ENCODE measurements around the gene LIN54.
"Not testable (repeated sequence)": the region's sequence is repeated elsewhere in the genome, so short reads cannot be mapped to it uniquely, and the experiment has no call there.

The LIN54 gene

DNA sequence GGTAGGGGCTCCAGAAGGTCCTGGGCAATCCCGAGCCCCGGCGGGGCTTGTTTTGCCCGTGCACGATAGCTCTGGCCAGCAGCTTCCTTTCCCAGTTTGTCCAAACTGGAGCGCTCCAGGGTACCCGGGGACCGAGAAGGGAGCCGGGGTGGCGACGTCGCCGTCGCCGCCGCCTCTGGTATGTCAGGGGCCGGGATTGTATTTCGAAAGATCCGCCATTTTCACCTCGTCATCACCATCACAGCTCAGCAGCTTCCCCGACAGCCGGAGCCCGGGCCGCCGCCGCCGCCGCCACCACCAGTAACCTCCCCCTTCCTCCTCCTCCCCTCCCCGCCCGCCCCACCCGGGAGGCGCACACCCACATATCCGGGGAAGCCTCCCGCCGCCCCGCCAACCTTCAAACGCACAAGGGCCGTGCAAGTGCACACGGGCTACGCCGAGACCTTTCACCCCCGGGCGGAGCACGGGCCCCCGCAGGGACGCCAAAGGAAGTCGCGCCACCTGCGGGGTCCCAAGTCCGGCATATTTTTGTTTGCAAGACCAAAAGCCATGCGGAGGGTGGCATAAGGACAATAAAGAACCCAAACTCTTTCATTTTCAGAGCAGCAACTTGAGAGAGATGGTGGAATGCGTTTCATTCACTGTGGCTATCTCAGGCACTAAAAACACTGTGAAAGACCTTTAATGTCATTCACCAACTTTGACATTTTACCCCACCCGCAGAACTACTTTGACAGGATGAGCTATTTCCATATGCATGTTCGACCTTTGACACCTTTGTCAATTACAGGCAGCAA lies at the start of gene LIN54:
TSS of gene LIN54 (minus strand) at position 302 of the 797 bp plus-strand sequence. CDS start 25,979 bp downstream, outside the sequence.
- peak; percentile 81 for DNase-seq

DNA sequence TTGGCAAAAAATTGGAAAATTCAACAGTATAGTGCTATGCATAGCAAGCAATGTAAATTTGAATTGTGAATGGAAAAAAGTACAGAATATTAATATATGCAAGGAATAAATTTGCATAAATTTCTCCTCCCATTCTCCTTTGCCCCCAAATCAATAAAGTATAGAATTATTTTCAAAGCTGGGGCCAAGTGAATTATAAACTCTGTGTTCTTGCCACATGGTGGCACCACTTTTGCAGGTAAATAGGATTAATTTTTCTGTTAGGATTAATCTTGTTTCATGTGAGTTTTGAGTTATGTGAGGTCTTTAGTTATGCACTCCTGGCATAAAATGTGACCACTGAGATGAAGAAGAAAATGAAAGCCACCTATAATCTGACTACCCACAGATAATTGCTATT lies 44.3 kb upstream of the LIN54 start:
- no peak for DNase-seq

DNA sequence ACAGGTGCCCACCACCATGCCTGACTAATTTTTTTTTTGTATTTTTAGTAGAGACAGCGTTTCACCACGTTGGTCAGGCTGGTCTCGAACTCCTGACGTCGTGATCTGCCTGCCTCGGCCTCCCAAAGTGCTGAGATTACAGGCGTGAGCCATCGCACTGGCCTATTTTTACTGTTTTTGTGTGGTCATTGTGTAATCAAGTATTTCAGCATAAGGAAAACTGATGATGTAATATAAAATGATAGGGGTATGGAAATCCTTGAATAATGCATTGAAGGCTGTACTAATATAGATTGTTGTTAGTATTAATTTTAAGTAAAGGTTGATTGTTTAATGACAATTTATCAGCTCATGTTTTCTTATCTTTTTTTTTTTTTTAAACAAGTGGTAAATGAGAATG lies 38.2 kb upstream of the LIN54 start:
- not testable (repeated sequence) for DNase-seq

DNA sequence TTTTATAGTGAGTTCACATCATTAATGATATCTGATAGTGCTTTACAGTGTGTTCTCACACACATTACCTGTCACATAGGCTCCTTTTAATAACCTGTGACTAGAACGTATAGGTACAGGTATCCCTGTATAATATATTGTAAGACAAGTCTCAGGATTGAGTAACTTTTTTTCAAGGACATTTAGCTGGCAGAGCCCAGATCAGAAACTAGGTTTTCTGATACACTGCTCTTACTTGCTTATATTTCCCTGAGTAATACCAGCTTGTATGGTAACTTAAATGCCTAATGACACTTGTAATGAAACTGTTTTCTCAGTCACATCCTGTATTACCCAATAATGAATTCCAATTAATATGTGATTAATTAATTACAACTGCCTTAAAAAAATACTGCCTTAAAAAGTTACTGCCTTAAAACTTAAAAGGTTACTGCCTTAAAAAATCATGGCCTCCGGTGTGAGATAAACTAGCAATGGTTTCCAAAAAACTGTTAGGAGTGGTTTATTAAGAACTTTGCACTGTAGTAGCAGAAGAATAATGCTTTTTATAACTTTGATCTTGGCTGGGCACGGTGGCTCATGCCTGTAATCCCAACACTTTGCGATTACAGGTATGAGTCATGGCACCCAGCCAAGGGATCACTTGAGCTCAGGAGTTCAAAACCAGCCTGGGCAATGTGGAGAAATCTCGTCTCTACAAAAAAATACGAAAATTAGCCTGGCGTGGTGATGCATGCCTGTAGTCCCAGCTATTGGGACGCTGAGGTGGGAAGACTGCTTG lies 36.3 kb upstream of the LIN54 start:
- DNase-seq: no peak

DNA sequence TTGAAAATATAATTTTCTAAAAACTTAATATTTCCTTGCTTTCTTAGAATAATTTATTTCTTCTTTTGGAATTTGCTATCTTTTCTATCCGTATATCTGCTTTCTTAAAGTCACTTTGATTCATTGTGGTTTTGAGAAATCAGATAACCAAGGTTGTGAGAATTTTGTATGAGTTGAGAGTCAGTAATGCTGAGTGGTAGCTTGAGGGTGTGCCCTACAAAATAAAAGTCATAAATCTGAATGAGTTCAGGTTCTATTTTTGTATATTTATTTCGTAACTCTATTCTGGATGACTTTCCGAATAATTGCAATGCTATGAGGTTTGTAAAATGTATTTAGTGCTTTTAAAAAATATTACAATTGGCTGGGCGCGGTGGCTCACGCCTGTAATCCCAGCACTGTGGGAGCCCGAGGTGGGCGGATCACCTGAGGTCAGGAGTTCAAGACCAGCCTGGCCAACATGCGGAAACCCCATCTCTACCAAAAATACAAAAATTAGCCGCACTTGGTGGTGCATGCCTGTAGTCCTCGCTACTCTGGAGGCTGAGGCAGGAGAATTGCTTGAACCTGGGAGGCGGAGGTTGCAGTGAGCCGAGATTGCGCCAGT lies 33.3 kb upstream of the LIN54 start:
- DNase-seq: no peak

DNA sequence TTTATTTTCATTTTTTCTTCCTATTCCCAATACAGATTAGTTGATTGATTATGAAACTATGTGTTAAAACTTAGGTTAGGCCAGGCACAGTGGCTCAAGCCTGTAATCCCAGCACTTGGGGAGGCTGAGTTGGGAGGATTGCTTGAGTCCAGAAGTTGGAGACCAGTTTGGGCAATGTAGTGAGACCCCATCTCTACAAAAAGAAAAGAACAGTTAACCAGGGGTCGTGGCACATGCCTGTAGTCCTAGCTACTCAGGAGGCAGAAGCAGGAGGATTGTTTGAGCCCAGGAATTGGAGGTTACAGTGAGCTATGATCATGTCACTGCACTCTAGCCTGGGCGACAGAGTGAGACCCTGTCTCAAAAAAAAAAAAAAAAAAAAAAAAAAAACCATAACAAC lies 32.5 kb upstream of the LIN54 start:
- DNase-seq: not testable (repeated sequence)

DNA sequence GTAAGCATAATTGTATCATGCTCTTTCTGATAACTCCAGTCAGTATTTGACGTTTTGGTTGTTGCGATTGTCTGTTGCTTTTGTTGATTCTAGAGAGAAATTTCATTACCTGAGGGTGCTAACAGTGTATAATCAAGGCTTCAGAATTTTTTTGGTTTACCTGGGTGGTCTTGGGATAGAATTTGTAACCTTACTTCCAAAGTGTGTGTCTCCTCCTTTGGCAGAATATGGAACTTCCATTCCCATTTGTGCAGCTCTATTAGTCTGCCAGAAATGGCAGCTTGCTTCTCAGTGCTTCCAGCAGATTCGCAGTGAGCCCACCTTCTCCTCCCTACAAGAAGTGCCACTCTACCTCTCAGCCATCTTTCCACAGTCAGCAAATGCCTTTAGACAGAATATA lies 29.6 kb upstream of the LIN54 start:
- no peak for DNase-seq

DNA sequence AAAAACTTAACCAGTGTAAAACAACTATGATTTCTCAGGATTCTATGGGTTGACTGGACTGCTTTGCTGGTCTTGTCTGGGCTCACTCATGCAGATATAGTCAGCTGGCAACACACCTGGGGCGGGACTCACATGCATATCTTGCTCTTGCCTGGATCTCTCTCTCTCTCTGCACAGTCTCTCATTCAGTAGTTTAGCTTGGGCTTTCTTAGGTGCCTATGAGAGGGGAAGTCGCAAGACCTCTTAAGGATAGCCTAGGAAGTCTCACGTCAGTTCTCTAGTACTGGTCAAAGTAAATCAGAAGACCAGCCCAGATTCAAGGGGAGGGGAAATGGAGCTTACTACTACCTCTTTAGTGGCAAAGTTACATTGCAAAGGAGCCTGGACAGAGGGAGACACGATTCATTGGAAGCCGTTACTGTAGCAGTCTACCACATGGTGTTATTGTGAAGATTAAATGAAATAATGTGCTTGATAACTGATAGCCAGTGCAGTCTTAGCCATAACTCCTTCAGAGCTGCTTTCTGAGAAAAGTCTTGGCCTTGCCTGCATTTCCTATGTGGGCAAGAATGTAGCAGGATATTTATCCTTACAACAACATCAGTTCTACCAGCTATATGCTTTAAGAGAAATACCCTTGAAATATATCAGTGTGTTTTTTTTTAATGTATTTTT lies 26.5 kb upstream of the LIN54 start:
- no peak for DNase-seq

DNA sequence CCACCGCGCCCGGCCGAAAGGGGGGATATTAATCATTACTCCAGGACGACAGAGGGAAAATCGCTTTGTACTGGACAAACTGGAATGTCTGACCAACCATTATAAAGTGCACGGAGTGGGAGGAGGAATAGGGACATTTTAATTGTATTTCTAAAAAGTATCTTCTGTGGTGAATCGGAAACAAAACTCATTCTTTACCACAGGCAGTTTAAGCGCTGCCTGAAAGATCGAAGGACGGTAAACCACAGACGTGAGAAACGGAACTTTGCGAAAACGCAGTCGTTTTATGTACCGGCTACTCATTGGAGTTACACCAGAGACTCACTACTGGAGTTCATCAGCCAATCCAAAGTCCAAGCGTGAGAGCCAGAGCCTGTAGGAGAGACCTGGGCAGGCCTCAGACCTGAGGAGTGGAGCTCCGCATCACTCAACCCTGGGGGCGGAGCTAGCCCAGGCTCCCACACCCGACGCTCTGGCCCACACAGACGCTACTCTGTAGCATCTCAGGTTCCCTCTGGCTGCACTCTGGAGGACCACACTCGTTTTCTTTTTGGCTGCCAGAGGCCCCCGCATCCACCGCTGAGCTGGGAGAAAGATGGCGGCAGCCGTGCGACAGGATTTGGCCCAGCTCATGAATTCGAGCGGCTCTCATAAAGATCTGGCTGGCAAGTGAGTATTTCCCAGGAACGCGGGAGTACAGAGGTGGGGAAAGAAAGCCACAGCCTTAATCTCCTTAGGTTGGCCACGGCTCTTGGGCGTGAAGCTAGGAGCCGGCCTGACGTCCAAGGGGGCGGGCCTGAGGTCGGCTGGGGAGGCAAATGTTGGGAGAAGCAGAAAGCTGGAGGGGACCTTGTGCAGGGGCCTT lies 24.2 kb upstream of the LIN54 start, which contains the start of gene COPS4:
TSS of gene COPS4 (plus strand) at position 554 of the 865 bp plus-strand sequence. CDS start at position 596, 42 bp downstream.
- peak; percentile 92 for DNase-seq

DNA sequence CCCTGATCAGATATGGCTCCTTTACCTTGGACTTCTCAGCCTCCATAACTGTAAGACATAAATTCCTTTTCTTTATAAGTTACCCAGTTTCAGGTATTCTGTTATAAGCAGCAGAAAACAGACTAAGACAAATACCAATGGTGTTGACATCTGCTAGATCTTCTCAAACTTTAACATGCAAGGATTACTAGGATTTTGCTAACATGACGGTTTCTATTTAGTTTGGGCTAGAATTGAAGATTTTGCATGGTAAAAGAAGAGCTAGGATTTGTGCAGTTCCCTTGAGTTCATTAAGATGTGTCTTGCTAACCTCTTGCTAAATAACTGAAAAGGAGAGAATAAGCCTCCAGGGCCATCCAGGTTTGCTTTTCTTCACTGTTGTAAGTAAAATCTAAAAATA lies 19.1 kb upstream of the LIN54 start:
- DNase-seq: no peak

DNA sequence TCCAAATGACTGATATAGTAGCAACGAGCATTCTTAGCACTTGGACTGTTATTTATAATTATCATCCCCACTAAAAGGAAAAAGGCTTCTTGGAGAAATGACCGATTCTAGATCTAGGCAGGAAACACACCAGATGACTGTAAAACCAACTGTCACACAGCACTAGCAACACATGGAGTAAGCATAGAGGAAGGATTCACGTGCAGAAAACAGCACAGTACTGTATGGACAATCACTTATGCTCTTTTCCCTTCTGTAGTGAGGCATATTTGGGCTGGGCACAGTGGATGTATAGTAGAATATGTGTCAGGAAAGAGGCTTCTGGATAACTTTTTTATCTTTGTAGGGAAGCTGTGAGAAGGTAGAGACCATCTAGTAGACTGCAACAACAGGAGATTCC lies 18.4 kb upstream of the LIN54 start:
- no peak for DNase-seq

DNA sequence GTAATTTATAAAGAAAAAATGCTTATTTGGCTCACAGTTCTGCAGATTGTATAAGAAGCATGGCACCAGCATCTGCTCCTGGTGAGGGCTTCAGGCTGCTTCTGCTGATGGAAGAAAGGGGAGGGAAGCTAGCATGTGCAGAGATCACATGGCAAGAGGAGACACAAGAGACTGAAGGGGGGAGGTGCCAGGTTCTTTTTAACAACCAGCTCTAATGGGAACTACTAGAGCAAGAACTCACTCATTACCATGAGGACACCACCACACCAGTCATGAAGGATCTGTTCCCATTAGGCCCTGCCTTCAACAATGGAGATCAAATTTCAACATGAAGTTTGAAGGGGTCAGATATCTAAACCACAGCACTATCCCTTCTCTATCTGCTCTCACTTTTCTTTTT lies 14.9 kb upstream of the LIN54 start:
- DNase-seq: no peak

DNA sequence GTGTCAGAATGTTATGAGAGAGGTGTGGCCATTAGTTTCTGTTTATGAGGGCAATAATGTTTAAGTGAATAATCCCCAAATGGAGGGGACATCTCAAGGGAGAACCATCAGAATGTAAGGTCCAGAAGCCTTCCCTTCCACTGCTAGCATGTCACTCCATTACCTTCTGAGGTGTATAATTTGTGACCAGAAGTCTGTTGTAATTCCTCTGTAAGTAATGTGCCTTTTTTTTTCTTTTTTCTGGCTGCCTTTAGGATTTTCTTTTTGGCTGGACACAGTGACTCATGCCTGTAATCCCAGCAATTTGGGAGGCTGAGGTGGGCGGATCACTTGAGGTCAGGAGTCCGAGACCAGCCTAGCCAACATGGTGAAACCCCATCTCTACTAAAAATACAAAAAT lies 13.6 kb upstream of the LIN54 start:
- no peak for DNase-seq

DNA sequence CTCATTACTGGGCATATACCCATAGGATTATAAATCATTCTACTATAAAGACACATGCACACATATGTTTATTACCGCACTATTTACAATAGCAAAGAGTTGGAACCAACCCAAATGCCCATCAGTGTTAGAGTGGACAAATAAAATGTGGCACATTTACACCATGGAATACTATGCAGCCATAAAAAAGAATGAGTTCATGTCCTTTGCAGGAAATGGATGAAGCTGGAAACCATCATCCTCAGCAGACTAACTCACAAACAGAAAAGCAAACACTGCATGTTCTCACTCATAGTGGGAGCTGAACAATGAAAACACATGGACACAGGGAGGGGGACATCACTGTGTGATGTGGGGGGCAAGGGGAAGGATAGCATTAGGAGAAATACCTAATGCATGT lies 13.0 kb upstream of the LIN54 start:
- not testable (repeated sequence) for DNase-seq

DNA sequence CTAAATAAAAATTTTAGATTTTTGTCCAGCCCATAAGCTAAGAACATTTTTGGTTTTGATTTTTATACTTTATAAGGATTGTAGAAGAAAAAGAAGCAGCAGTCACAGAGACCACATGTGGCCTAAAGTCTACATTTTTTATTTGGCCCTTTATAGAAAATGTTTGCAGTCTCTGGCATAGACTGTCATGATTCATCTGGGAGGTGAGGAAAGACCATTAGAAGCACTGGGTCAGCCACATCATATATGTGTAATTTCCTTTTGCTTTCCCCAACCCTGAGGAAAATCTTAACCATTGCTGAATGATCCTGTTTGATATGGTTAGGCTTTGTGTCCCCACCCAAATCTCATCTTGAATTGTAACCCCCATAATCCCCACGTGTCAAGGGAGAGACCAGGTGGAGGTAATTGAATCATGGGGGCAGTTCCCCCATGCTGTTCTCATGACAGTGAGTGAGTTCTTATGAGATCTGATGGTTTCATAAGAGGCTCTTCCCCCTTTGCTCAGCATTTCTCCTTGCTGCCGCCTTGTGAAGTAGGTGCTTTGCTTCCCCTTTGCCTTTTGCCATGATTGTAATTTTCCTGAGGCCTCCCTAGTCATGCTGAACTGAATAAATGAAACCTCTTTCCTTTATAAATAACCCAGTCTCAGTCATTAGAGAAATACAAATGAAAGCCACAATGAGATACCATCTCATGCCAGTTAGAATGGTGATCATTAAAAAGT lies 12.3 kb upstream of the LIN54 start:
- no peak for DNase-seq

DNA sequence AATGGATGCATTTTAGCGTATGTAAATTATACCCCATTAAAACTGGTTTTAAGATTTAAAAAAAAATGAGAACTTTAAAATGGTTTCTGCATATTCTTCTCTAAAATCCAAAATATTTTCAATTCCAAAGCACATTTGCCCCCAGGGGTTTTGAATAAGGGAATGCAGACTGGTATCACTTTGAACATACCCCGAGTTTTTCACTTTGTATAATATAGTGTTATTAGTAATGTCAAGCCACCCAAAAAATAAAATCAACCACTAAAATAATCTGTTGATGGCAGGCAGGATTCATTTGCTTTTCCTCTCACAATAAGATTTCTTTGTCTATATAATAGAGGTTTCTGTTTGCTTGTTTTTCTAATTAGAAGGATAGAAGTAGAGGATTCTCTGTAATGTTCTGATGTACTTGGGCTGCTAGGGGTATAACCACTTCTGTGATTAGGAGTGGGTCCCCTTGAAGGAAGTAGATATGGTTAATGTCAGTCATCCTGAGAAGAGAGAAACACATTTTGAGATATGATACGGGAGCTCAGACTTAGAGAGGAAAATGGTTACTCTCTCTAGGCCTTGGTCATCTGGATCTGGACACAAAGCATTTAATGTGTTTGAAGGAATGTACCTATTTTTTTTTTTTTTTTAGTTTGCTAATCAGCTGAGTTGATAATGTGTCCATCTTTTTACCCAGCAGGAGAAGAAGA lies 9.3 kb upstream of the LIN54 start:
- no peak for DNase-seq

DNA sequence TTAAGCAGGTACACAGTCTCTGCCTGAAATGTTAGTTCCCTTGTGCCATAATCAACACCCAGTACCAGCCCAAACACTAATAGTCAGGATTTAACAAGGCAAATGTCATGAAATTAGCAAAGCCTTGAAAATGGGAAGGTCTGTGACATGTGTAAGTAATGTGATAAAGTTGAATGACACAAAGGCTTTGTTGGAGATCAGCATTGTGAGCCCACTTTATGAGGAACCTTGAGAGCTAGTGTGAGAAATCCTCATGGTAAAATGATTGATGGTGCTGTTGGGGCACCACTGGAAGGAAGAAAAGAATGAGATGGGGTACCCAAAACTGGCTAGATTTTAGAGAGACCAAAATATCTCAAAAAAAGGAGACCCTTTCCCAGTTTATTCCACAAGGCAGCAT lies 3.3 kb upstream of the LIN54 start:
- no peak for DNase-seq

DNA sequence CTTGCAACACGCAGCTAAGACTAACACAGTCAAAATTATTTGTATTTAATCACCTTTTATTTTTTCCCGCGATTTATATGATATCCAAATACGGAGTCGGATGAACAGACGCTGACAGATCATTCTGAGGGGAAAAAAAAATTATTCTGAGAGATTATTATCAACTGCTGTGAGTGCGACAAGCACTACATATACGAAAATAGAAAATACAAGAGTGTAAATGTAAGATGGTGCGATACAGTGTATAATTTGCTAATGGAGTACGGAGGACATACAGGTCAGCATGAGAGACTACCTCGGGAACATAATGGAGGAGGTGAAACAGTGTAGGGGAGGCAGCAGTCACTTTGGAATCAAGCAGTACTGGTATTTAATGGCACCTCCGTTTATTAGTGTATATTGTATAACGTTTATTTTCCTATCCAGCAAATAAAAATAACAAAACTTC lies 2.8 kb upstream of the LIN54 start:
- DNase-seq: no peak

DNA sequence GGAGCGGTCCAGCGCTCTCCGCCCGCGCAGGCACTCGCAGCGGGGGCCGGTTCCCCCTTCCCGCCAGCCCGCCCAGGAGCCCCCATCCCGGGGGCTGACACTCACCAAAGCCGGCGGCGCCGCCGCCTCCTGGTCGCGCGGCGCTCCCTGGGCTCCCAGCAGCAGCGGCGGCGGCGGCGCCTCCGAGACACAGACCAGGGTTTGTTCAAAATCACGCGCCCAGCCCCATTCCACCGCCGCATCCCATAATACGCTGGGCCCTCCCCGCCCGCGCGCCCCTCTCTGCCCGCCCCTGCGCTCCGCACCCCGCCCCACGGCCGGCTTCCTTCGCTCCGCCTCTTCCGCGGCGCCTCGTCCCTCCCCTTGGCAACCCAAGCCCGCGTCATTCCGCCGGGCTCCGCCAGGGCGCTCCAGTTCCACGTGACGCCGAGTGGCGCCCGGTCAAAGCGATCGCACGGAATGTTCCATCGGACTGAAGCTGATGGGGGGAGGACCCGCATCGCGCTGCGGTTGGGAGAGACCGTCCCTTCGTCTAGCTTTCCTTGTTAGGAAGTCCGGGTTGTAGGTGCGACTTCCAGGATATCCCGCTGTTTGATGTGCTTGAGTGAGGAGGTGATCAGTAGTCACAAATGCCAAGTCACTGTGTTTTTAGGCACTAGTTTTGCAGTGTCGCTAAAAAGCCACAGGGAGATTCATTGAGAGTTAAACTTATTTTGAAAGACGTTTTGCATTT lies 2.2 kb upstream of the LIN54 start:
- DNase-seq: peak; percentile 96

DNA sequence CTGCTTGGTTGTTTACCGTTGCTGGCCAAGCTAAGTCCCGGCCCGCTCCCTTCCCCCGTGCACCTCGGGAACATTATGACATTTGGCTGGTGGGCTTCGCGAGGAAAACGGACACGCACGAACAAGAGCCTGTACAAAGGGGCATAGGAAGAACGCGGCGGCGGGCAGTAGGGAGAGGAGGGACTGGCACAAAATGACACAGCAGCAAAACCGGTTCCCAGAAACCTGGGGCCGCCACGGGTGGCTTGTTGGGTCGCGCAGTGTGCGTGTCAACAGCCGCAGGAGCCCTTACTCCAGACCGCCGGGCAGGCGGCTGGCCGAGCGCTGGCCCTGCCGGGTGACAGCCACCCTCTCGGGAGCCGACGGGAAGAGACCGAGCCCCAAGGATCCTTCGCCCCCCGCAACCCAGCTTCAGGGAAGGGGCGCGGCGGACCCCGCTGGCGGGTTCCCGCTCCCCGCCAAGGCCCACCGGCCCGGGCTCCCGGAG lies 1.6 kb upstream of the LIN54 start:
- peak; percentile 28 for DNase-seq

Data from stimulated activated CD4-positive, alpha-beta T cell treated with anti-CD3 and anti-CD28 coated beads, Interleukin-4, amount 100 ng/mL, for 1 hour (primary cell).